ENCODE data around the gene MC5R. TPM values are rescaled to one million over a fixed set of nuclear protein-coding genes. Genes with fewer than 3 reads are reported as not detected.
"Not testable (repeated sequence)": the region's sequence is repeated elsewhere in the genome, so short reads cannot be mapped to it uniquely, and the experiment has no call there.

Gene MC5R
- total and polyA plus RNA-seq, 10 of the 15 experiments (the other 5 are each of a cell fraction or from before 2014, with no cell fraction given): not detected

- 56% methylated on average over 4 of the region's 4 CpGs for WGBS (ENCODE audit: insufficient coverage, insufficient replicate concordance, low lambda C conversion rate, missing lambda C conversion rate)
- CTCF ChIA-PET: no interaction called here
Observed at GRCh38 chr18:13849791-13850190, 25.8 kb downstream of the MC5R start.

GRCh38 chr18:13862898-13863297 lies 38.9 kb downstream of the MC5R start:
- POLR2A ChIA-PET: not testable (repeated sequence)

More at GRCh38 chr18:13849791-13850190, 25.8 kb downstream of the MC5R start:
- no peaks in the 10 kb centered on the region for H3K4me1 ChIP-seq (ENCODE audit: control insufficient read depth, insufficient read depth, low read length)
- no peak for FAIRE-seq
- no peaks in the 10 kb centered on the region for H3K79me2 ChIP-seq (ENCODE audit: control insufficient read depth, insufficient read depth, low read length)
- ChIA-PET POLR2A (no interaction called here), RAD21 (ENCODE audit: unreplicated experiment) (no interaction called here), SMC1A (ENCODE audit: uncharacterized antibody, unreplicated experiment) (no interaction called here)
- no TSS peak for BruUV-seq (replicated peaks)
- no peak overlapping the region for H3K4me3 ChIP-seq
- no peaks in the 10 kb centered on the region for H3K27me3 ChIP-seq (replicated peaks in 1 of 2; ENCODE audit: control insufficient read depth in 2 of 2, insufficient read depth in 2 of 2, low read length in 1 of 2)
- no peak for DNase-seq (ENCODE audit: low read depth, low spot score)
- no peak for TF ChIP-seq CUX1 (IDR thresholded peaks at IDR 0.05; ENCODE audit: insufficient replicate concordance, low read depth, low read length)
- no peak for TF ChIP-seq CHD4 (IDR thresholded peaks at IDR 0.05)
- no peak for TF ChIP-seq POLR2A (IDR thresholded peaks at IDR 0.05; ENCODE audit: low read depth, low read length)
- TF ChIP-seq IKZF2 (IDR thresholded peaks at IDR 0.05): no peak
- TF ChIP-seq CHD1 (IDR thresholded peaks at IDR 0.05; ENCODE audit: low read depth, low read length): no peak
- no peak for TF ChIP-seq SMC3 (IDR thresholded peaks at IDR 0.05; ENCODE audit: borderline replicate concordance, low read length)
- H3K36me3 ChIP-seq (ENCODE audit: control insufficient read depth in 2 of 2, insufficient read depth in 2 of 2, low read length in 1 of 2): no peaks in the 10 kb centered on the region; a peak in 1 of 4 replicates
- no peak overlapping the region for H3K27ac ChIP-seq (ENCODE audit: control insufficient read depth, insufficient read depth)
- no peak for ATAC-seq
- in situ Hi-C loops (cut with MboI) (no loop called here), intact Hi-C loops (cut with micrococcal nuclease; ENCODE audit: unreplicated experiment) (no loop called here)
- no peaks in the 10 kb centered on the region for H4K20me1 ChIP-seq (ENCODE audit: control insufficient read depth, insufficient read depth)
- no peak overlapping the region for H3K9ac ChIP-seq (ENCODE audit: control insufficient read depth, insufficient read depth, low read length)
- no peaks in the 10 kb centered on the region; the same call in 2 of the 3 replicates for H3K9me3 ChIP-seq (replicated peaks; ENCODE audit: control insufficient read depth, insufficient read depth, low read length)
- no peak overlapping the region for H2AFZ ChIP-seq (ENCODE audit: control insufficient read depth, low read depth, low read length)
- no peak overlapping the region for H3K4me2 ChIP-seq (ENCODE audit: control insufficient read depth, insufficient read depth)

More at GRCh38 chr18:13862898-13863297, 38.9 kb downstream of the MC5R start:
- ATAC-seq; H3K4me3 ChIP-seq; RAD21 ChIA-PET (ENCODE audit: unreplicated experiment); H3K9me3 ChIP-seq (replicated peaks; ENCODE audit: control insufficient read depth, insufficient read depth, low read length); intact Hi-C loops (cut with micrococcal nuclease; ENCODE audit: unreplicated experiment); H3K9ac ChIP-seq (ENCODE audit: control insufficient read depth, insufficient read depth, low read length); H3K79me2 ChIP-seq (ENCODE audit: control insufficient read depth, insufficient read depth, low read length); in situ Hi-C loops (cut with MboI); H3K36me3 ChIP-seq (ENCODE audit: control insufficient read depth in 2 of 2, insufficient read depth in 2 of 2, low read length in 1 of 2); H3K4me1 ChIP-seq (ENCODE audit: control insufficient read depth, insufficient read depth, low read length); DNase-seq (ENCODE audit: low read depth, low spot score); H3K27me3 ChIP-seq (replicated peaks in 1 of 2; ENCODE audit: control insufficient read depth in 2 of 2, insufficient read depth in 2 of 2, low read length in 1 of 2); H4K20me1 ChIP-seq (ENCODE audit: control insufficient read depth, insufficient read depth); CTCF ChIA-PET; FAIRE-seq; BruUV-seq (replicated peaks); H2AFZ ChIP-seq (ENCODE audit: control insufficient read depth, low read depth, low read length); H3K4me2 ChIP-seq (ENCODE audit: control insufficient read depth, insufficient read depth); SMC1A ChIA-PET (ENCODE audit: uncharacterized antibody, unreplicated experiment); H3K27ac ChIP-seq (ENCODE audit: control insufficient read depth, insufficient read depth): not testable (repeated sequence)
- WGBS (ENCODE audit: insufficient coverage, insufficient replicate concordance, low lambda C conversion rate, missing lambda C conversion rate): 45% methylated on average over 7 of the region's 7 CpGs

Data from GM12878 (cell line).